Stimulated activated CD4-positive, alpha-beta T cell treated with anti-CD3 and anti-CD28 coated beads, Interleukin-1b, Interleukin-23, amount 100 ng/mL, for 4 hours (primary cell): ENCODE measurements around the gene MGLL.
A peak's percentile ranks its signal among the peaks of the same experiment; 100 is the strongest.

Experiments
- DNase-seq, 2 donors: peaks; one replicate each; pipeline ENCODE4 v3.0.0-alpha.2; 2020; ENCODE audit warnings: low read depth in 2 of 2

Gene MGLL

GRCh38 chr3:127674790-127675189 lies 147.5 kb downstream of the MGLL start:
- DNase-seq: no peak

- DNase-seq: no peak
Measured at GRCh38 chr3:127674101-127674721, 148.1 kb downstream of the MGLL start.

GRCh38 chr3:127673191-127674100 lies 148.9 kb downstream of the MGLL start:
- peak; percentile 8 to 43 for DNase-seq

- DNase-seq: peak; percentile 76 to 90
Measured at GRCh38 chr3:127672429-127673190, 149.7 kb downstream of the MGLL start, which contains the start of gene ABTB1. Gene ABTB1, plus strand, starts transcription at chr3:127672952. Its CDS starts 74 bp downstream, at chr3:127673026.

- DNase-seq: peak; percentile 8 to 30
Measured at GRCh38 chr3:127671523-127672428, 150.5 kb downstream of the MGLL start.

- no peak for DNase-seq
Measured at GRCh38 chr3:127670761-127671522, 151.4 kb downstream of the MGLL start.

GRCh38 chr3:127670229-127670559 lies 152.1 kb downstream of the MGLL start:
- no peak for DNase-seq

- no peak for DNase-seq
Measured at GRCh38 chr3:127669541-127670228, 152.6 kb downstream of the MGLL start.

GRCh38 chr3:127668906-127669305 lies 153.4 kb downstream of the MGLL start:
- no peak for DNase-seq

- no peak for DNase-seq
Measured at GRCh38 chr3:127667119-127667681, 155.1 kb downstream of the MGLL start.

- no peak for DNase-seq
Measured at GRCh38 chr3:127666676-127667075, 155.6 kb downstream of the MGLL start.

- no peak for DNase-seq
Measured at GRCh38 chr3:127665586-127665985, 156.7 kb downstream of the MGLL start.

GRCh38 chr3:127665165-127665564 lies 157.2 kb downstream of the MGLL start:
- DNase-seq: no peak

- no peak for DNase-seq
Measured at GRCh38 chr3:127663151-127663550, 159.2 kb downstream of the MGLL start.

- DNase-seq: no peak
Measured at GRCh38 chr3:127662001-127662469, 160.3 kb downstream of the MGLL start.

- DNase-seq: no peak
Measured at GRCh38 chr3:127661600-127661999, 160.7 kb downstream of the MGLL start.

GRCh38 chr3:127660621-127661251 lies 161.6 kb downstream of the MGLL start:
- no peak for DNase-seq

- DNase-seq: no peak
Measured at GRCh38 chr3:127658234-127658633, 164.1 kb downstream of the MGLL start.

GRCh38 chr3:127656906-127657305 lies 165.4 kb downstream of the MGLL start:
- no peak for DNase-seq
